ENCODE results near the gene WWC2.

- TF ChIP-seq POLR2A (IDR thresholded peaks at IDR 0.05): no peak
- TF ChIP-seq, protein P1, sequence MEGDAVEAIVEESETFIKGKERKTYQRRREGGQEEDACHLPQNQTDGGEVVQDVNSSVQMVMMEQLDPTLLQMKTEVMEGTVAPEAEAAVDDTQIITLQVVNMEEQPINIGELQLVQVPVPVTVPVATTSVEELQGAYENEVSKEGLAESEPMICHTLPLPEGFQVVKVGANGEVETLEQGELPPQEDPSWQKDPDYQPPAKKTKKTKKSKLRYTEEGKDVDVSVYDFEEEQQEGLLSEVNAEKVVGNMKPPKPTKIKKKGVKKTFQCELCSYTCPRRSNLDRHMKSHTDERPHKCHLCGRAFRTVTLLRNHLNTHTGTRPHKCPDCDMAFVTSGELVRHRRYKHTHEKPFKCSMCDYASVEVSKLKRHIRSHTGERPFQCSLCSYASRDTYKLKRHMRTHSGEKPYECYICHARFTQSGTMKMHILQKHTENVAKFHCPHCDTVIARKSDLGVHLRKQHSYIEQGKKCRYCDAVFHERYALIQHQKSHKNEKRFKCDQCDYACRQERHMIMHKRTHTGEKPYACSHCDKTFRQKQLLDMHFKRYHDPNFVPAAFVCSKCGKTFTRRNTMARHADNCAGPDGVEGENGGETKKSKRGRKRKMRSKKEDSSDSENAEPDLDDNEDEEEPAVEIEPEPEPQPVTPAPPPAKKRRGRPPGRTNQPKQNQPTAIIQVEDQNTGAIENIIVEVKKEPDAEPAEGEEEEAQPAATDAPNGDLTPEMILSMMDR (IDR thresholded peaks at IDR 0.05 in 8 of 11, conservative IDR thresholded peaks at IDR 0.05 in 3 of 11): no peak
- no peak for TF ChIP-seq POLR2AphosphoS5 (IDR thresholded peaks at IDR 0.05)
These were observed 248.1 kb downstream of the WWC2 start for GRCh38 chr4:183347146-183347545.
